Activated T-helper 1 cell treated with Interleukin-2 at 50 U/mL for 16 hours (primary cell): ENCODE results near the gene SMCHD1.
A peak's percentile ranks its signal among the peaks of the same experiment; 100 is the strongest.
"Not testable (repeated sequence)": the region's sequence is repeated elsewhere in the genome, so short reads cannot be mapped to it uniquely, and the experiment has no call there.

Source experiments
- DNase-seq: peaks from one replicate; pipeline ENCODE4 v3.0.0-alpha.2; 2020; ENCODE audit warnings: low read depth

Gene SMCHD1

DNA sequence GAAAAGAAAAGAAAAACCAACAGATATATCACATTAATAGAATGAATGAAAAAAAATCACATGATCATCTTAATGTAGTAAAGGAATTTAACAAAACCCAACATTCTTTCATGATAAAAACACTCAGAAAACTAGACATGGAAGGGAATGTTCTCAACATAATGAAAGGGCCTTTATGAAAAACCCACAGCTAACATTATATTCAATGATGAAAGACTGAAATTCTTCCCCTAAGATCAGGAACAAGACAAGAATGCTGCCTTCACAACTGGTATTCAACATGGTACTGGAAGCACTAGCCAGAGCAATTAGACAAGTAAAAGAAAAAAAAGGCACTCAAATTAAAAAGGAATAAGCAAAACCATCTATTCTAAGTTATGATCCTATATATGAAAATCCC lies 162.8 kb downstream of the SMCHD1 start:
- no peak for DNase-seq

- no peak for DNase-seq
These were observed 166.2 kb downstream of the SMCHD1 start for GRCh38 chr18:2821695-2822094.

- no peak for DNase-seq
These were observed 166.8 kb downstream of the SMCHD1 start for GRCh38 chr18:2822213-2822921.

DNA sequence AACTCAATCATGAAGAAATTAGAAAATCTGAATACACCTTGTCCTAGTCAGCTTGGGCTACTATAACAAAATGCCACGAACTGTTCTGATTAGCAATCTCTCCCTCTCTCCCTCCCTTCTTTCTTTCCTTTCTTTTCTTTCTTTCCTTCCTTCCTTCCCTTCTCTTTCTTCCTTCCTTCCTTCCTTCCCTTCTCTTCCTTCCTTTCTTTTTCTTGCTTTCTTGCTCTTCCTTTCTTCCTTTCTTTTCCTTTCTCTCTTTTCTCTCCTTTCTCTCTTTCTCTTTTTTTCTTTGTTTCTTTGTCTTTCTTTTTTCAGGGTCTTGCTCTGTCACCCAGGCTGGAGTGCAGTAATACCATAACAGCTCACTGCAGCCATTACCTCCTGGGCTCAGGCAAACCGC lies 167.7 kb downstream of the SMCHD1 start:
- no peak for DNase-seq

DNA sequence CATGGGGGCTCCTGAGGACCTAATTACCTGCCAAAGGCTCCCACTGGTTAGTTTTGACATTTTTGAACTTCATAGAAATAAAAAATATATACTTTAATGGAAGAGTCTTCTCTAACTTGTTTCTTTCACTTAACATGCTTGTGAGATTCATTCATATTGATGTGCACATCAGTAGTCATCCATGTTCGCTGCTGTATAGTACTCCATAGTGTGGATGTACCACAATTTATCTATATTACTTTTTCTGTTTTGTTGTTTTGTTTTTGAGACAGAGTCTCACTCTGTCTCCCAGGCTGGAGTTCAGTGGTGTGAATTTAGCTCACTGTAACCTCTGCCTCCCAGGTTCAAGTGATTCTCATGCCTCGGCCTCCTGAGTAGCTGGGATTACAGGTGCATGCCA lies 168.4 kb downstream of the SMCHD1 start:
- no peak for DNase-seq

GRCh38 chr18:2824865-2825264 lies 169.3 kb downstream of the SMCHD1 start:
- DNase-seq, result no peak

- no peak for DNase-seq
These were observed 170.2 kb downstream of the SMCHD1 start for GRCh38 chr18:2825613-2826175.

GRCh38 chr18:2826581-2826980 lies 171.1 kb downstream of the SMCHD1 start:
- DNase-seq, result no peak

DNA sequence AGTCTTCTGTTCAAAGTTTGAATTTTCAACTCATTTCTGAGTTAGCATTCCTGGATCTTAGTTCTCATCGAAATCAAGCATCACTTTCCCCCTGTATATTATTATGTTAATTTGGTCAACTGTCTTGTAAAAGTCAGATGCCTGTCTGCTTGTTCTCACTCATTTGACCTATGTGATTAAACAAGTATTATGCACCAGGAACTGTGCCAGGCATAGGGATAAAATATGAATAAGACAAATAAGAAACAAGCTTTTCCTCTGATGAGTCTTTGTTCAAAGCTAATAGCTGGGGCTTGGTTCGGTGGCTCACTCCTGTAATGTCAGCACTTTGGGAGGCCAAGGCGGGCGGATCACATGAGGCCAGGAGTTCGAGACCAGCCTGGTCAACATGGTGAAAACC lies 171.5 kb downstream of the SMCHD1 start:
- no peak for DNase-seq

GRCh38 chr18:2836118-2836517 lies 180.6 kb downstream of the SMCHD1 start:
- DNase-seq, result not testable (repeated sequence)

DNA sequence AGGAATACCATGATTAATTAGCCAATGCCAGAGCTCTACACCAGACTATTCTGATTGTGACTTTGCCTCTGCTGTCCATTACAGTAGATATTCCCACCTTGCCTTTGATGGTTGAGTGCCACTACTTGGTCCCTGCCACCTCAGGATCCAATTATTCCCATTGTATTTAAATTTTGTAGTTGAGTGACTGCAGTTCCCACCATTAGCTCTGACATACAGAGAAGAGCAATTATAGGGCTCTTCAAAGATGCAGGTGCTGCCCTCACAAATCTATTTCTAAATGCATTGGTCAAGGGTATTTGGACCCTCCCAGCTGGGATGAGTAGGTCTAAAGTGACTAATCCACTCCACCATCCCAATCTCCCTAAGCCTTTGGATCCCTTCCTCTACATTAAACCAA lies 181.8 kb downstream of the SMCHD1 start:
- DNase-seq, result not testable (repeated sequence)

DNA sequence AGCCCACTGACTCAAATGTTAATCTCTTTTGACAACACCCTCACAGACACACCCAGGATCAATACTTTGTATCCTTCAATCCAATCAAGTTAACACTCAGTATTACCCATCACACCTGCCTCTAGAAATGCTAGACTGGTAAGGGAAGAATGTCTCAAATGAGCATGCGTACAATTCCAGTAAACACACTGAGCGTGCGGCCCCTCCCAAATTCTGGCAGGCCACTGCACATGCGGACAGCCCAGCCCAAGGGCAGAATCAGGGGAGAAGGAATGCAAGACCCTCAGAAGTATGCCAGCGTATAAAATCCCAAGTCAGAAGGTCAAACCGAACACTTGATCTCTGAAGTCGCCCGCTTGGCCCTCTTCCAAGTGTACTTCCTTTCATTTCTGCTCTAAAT lies 183.7 kb downstream of the SMCHD1 start:
- DNase-seq, result no peak

DNA sequence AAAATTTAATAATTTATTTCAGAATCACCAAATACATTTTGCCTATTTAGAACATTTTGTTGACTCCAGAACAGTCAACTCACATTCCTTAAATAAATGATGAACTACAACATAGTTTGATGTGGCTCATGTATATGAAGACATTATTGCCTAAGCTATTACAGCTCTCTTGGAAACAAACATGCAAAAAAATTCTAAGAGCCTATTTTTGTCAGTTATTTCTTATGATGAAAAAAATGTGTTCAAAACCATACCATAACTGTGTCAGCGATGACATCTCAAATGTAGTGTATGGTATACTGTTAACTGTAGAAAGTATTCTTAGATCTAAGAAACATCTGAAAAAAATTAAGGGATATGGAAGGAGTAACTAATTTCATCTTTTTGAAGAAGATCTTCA lies 185.0 kb downstream of the SMCHD1 start:
- DNase-seq, result no peak

- no peak for DNase-seq
These were observed 187.6 kb downstream of the SMCHD1 start for GRCh38 chr18:2843146-2843545.

GRCh38 chr18:2845172-2845571 lies 189.6 kb downstream of the SMCHD1 start:
- DNase-seq, result no peak

- peak; percentile 10 for DNase-seq
These were observed 191.2 kb downstream of the SMCHD1 start, which contains the start of gene EMILIN2 for GRCh38 chr18:2846636-2847316. Gene EMILIN2 (plus strand): TSS chr18:2847006. CDS start chr18:2847189, 183 bp downstream.

GRCh38 chr18:2847317-2848246 lies 192.1 kb downstream of the SMCHD1 start:
- DNase-seq, result no peak

DNA sequence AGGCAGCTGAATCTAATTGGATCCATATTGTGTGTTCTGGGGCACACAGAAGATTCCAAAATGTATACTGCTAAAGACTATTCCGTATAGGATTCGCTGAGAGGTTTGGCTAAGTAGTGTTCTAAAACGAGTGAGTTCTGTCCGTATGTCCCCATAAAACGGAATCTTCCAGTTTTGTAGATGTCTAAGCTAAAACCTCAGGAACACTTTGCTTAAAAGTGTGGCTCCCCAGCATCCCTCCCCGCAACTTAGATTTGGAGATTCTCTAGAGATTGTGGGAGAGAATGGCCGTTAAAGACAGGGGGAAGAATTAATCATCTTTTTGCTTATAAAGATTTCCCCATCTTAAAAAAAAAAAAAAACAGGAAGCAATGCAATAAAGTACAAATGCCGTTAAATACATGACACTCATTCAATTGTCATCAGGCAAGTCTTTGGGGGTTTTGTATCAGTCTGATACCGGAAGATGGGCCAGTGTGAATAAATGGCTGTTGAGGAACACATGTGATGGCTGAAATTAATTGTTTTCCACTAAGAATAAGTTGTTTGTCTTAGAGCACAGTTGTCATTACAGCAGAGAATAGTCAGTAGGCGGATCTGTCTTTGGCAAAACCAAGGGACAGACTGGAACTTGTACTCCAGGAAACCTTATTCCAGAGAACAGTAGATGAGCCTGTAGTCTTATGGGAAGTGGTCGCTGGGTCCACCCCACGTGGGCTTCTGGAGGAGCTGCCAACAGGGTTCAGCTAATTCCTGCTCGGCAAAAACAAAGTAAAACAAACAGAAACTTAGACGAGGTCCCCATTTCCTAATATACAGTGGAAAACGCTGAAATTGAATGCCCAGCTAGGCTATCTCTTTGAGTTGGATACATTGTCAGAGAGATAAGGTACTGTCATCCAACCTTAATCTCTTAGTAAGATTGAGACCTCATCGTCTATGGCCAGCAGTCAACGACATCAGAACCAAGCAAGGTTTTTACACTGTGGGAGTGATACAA lies 193.0 kb downstream of the SMCHD1 start:
- DNase-seq, result no peak

- DNase-seq, result no peak
These were observed 195.3 kb downstream of the SMCHD1 start for GRCh38 chr18:2850816-2851215.

GRCh38 chr18:2851771-2852170 lies 196.2 kb downstream of the SMCHD1 start:
- no peak for DNase-seq

- DNase-seq, result not testable (repeated sequence)
These were observed 196.9 kb downstream of the SMCHD1 start for GRCh38 chr18:2852460-2852859.
